ENCODE measurements around the gene FIBP. TPM values are rescaled to one million over a fixed set of nuclear protein-coding genes. Genes with fewer than 3 reads are reported as not detected.

Gene FIBP
- total and polyA plus RNA-seq, 2 experiments from 2014 or later: 200 to 201 TPM

DNA sequence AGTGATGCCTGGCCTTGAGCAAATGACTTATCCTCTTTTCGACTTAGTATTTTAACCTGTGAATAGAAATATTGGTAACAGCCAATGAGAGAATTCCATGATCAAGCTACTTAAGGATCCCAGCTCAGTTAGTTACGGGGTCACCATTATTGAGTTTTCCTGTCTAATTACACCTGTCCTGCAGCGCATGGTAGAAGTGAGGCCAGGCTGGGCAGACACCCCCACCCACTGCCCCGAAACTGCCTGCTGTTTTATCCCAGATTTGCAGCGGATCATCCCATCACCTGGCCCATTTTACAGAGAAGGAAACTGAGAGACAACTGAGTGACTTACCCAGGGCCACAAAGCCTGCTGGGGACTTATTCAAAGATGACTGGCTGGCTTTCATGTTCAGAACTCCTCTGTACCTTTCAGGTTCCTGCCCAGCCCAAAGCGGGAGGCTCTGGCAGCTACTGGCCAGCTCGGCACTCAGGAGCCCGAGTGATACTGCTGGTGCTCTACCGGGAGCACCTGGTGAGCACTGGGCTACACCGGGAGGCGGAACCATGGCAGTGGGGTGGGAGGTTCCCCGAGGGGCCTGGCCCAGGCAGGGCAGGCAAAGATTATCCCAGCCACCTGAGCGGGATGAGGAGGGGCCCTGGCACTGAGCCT lies 26.6 kb downstream of the FIBP start:
- H4K20me1 ChIP-seq (ENCODE audit: insufficient read depth): peaks cover 4% of the 10 kb centered on the region; the same call in 1 of the 2 replicates
- TF ChIP-seq EZH2 (IDR thresholded peaks at IDR 0.05; ENCODE audit: insufficient read depth, poor library complexity, severe bottlenecking): no peak
- TF ChIP-seq EZH2phosphoT487 (IDR thresholded peaks at IDR 0.05; ENCODE audit: insufficient read depth, low read depth): no peak
- H3K27me3 ChIP-seq (replicated peaks; ENCODE audit: insufficient read depth): no peaks in the 10 kb centered on the region
- H3F3A ChIP-seq (ENCODE audit: insufficient read depth): peaks cover 50% of the 10 kb centered on the region
- in situ Hi-C loops (cut with MboI): no loop called here
- no peaks in the 10 kb centered on the region for H3K9me2 ChIP-seq (ENCODE audit: insufficient read depth)
- peak overlapping the region; percentile 94 for H3K4me2 ChIP-seq (ENCODE audit: unreplicated experiment)
- H3K79me2 ChIP-seq (ENCODE audit: insufficient read depth): peaks cover 43% of the 10 kb centered on the region
- H2AFZ ChIP-seq: no peak overlapping the region
- DNase-seq: no peak
- H3K4me1 ChIP-seq (ENCODE audit: insufficient read depth): peaks cover 12% of the 10 kb centered on the region
- peak overlapping the region; percentile 90 for H3K9ac ChIP-seq
- whole genome bisulfite sequencing, 2 experiments (ENCODE audit: low coverage in 1 of 2, low lambda C conversion rate in 2 of 2, missing lambda C conversion rate in 2 of 2): 89 to 92% methylated on average over 9 to 13 of the region's 13 CpGs
- peak overlapping the region; percentile 92 for H3K4me3 ChIP-seq
- peaks cover 7% of the 10 kb centered on the region; the same call in 1 of the 2 replicates for H3K36me3 ChIP-seq (ENCODE audit: low read depth)
- H3K9me3 ChIP-seq (ENCODE audit: low read depth): no peaks in the 10 kb centered on the region
- H3K27ac ChIP-seq: peak overlapping the region; percentile 84

DNA sequence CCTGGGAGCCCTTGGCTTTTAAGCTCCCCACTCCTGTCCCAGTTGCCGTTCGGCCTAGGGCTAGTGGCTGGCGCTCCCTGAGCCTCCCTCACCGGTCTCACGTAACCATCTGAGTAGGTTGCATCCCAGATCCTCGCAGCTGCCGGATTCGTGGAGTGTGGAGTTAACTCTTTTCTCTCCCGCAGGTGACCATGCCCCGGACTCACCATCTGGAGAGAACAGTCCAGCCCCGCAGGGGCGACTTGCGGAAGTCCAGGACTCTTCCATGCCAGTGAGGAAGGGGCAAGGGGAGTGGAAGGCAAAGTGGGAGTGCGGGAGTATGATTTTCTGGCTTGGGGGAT lies 27.1 kb downstream of the FIBP start:
- WGBS, 2 experiments (ENCODE audit: low coverage in 1 of 2, low lambda C conversion rate in 2 of 2, missing lambda C conversion rate in 2 of 2): 6 to 7% methylated on average over 14 of the region's 14 CpGs
- Histone ChIP-seq H3K9ac (peak overlapping the region; percentile 90), H3K9me2 (ENCODE audit: insufficient read depth) (no peaks in the 10 kb centered on the region), H3K36me3 (ENCODE audit: low read depth) (peaks cover 11% of the 10 kb centered on the region; the same call in 1 of the 2 replicates), H2AFZ (peak overlapping the region; percentile 42), H3K9me3 (ENCODE audit: low read depth) (no peaks in the 10 kb centered on the region), H3K27me3 (replicated peaks; ENCODE audit: insufficient read depth) (no peaks in the 10 kb centered on the region), H3K27ac (peak overlapping the region; percentile 84), H3K4me3 (peak overlapping the region; percentile 92), H4K20me1 (ENCODE audit: insufficient read depth) (peaks cover 9% of the 10 kb centered on the region; the same call in 1 of the 2 replicates), H3K79me2 (ENCODE audit: insufficient read depth) (peaks cover 48% of the 10 kb centered on the region), H3K4me1 (ENCODE audit: insufficient read depth) (peaks cover 13% of the 10 kb centered on the region), H3K4me2 (ENCODE audit: unreplicated experiment) (peak overlapping the region; percentile 94), H3F3A (ENCODE audit: insufficient read depth) (peaks cover 51% of the 10 kb centered on the region)
- in situ Hi-C loops (cut with MboI): no loop called here
- DNase-seq: no peak
- TF ChIP-seq EZH2phosphoT487 (IDR thresholded peaks at IDR 0.05; ENCODE audit: insufficient read depth, low read depth) (no peak), EZH2 (IDR thresholded peaks at IDR 0.05; ENCODE audit: insufficient read depth, poor library complexity, severe bottlenecking) (no peak)

DNA sequence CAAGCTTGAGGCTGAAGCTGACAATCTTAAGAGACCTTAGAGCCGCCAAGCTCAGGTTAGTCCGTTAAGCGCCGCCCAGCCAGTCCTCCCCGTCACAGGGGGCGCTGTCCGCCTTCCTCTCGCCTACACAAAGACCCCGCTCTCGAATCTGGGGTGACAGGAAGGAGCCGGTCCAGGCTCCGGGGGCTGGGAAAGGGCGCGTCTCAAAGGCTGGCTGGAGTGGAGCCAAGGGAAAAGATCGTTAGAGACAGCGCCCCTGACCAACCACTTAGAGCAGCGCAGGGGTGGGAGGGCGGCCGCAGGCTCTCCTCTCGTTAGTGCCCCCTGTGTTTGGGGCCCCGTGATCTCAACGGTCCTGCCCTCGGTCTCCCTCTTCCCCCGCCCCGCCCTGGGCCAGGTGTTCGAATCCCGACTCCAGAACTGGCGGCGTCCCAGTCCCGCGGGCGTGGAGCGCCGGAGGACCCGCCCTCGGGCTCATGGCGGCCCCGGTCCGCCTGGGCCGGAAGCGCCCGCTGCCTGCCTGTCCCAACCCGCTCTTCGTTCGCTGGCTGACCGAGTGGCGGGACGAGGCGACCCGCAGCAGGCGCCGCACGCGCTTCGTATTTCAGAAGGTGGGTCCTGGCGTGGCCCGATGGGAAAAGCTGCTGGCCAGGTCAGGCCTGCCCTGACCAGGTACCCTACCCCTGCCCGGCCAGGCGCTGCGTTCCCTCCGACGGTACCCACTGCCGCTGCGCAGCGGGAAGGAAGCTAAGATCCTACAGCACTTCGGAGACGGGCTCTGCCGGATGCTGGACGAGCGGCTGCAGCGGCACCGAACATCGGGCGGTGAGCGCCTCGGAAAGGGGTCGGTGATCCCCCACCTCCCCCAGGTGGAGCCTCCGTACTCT lies 27.8 kb downstream of the FIBP start, which contains the start of gene MUS81:
MUS81 (plus strand) TSS at position 156 of the 887 bp plus-strand sequence; CDS start at position 477, 321 bp downstream.
- H4K20me1 ChIP-seq (ENCODE audit: insufficient read depth): peaks cover 11% of the 10 kb centered on the region; the same call in 1 of the 2 replicates
- no peak for TF ChIP-seq EZH2 (IDR thresholded peaks at IDR 0.05; ENCODE audit: insufficient read depth, poor library complexity, severe bottlenecking)
- no peak for TF ChIP-seq EZH2phosphoT487 (IDR thresholded peaks at IDR 0.05; ENCODE audit: insufficient read depth, low read depth)
- in situ Hi-C loops (cut with MboI): no loop called here
- H3K4me3 ChIP-seq: peak within 1 kb of the TSS; percentile 92
- peaks cover 17% of the 10 kb centered on the region for H3K4me1 ChIP-seq (ENCODE audit: insufficient read depth)
- DNase-seq: peak; percentile 98
- no peaks in the 10 kb centered on the region for H3K9me2 ChIP-seq (ENCODE audit: insufficient read depth)
- H3K79me2 ChIP-seq (ENCODE audit: insufficient read depth): peaks cover 55% of the 10 kb centered on the region
- H3K36me3 ChIP-seq (ENCODE audit: low read depth): peaks cover 17% of the 10 kb centered on the region; the same call in 1 of the 2 replicates
- H3K9ac ChIP-seq: peak within 1 kb of the TSS; percentile 90
- 1% methylated on average over 70 to 72 of the region's 78 CpGs for WGBS, 2 experiments (ENCODE audit: low coverage in 1 of 2, low lambda C conversion rate in 2 of 2, missing lambda C conversion rate in 2 of 2)
- no peaks in the 10 kb centered on the region for H3K9me3 ChIP-seq (ENCODE audit: low read depth)
- peaks cover 49% of the 10 kb centered on the region for H3F3A ChIP-seq (ENCODE audit: insufficient read depth)
- H3K27ac ChIP-seq: peak within 1 kb of the TSS; percentile 84
- peak within 1 kb of the TSS; percentile 67 for H2AFZ ChIP-seq
- H3K27me3 ChIP-seq (replicated peaks; ENCODE audit: insufficient read depth): no peaks in the 10 kb centered on the region
- H3K4me2 ChIP-seq (ENCODE audit: unreplicated experiment): peak within 1 kb of the TSS; percentile 94

DNA sequence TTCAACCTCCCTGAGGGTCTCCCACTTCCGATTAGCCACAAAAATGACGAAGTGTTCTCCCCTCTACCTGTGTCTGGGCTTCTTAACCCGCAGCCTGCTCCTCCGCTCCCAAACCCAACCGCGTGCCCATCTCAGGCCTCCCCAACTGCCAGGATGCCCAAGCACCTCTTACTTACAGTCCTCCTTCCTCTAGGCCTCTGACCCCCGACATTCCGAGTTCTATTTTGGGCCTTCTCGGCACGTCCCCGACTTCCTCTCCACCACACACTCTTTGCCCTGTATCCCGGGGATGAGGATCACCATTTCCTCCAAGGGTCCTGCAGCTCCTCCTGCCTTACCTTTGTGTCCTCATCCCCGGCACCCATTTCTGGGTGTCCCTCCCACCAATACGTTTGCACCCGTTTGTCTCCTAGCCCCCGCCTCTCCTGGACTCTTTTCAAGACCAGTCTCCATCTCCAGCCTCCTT lies 28.4 kb downstream of the FIBP start:
- Histone ChIP-seq H3K9me2 (ENCODE audit: insufficient read depth) (no peaks in the 10 kb centered on the region), H2AFZ (peak overlapping the region; percentile 42), H3K9ac (peak overlapping the region; percentile 90), H3K9me3 (ENCODE audit: low read depth) (no peaks in the 10 kb centered on the region), H3F3A (ENCODE audit: insufficient read depth) (peaks cover 55% of the 10 kb centered on the region), H3K27me3 (replicated peaks; ENCODE audit: insufficient read depth) (no peaks in the 10 kb centered on the region), H3K4me3 (peak overlapping the region; percentile 92), H3K36me3 (ENCODE audit: low read depth) (peaks cover 24% of the 10 kb centered on the region; the same call in 1 of the 2 replicates), H3K4me1 (ENCODE audit: insufficient read depth) (peaks cover 17% of the 10 kb centered on the region), H4K20me1 (ENCODE audit: insufficient read depth) (peaks cover 11% of the 10 kb centered on the region; the same call in 1 of the 2 replicates), H3K4me2 (ENCODE audit: unreplicated experiment) (peak overlapping the region; percentile 94), H3K79me2 (ENCODE audit: insufficient read depth) (peaks cover 61% of the 10 kb centered on the region), H3K27ac (peak overlapping the region; percentile 84)
- in situ Hi-C loops (cut with MboI): no loop called here
- 0 to 1% methylated on average over 16 of the region's 16 CpGs for WGBS, 2 experiments (ENCODE audit: low coverage in 1 of 2, low lambda C conversion rate in 2 of 2, missing lambda C conversion rate in 2 of 2)
- peak; percentile 57 for DNase-seq
- no peak for TF ChIP-seq EZH2 (IDR thresholded peaks at IDR 0.05; ENCODE audit: insufficient read depth, poor library complexity, severe bottlenecking)
- no peak for TF ChIP-seq EZH2phosphoT487 (IDR thresholded peaks at IDR 0.05; ENCODE audit: insufficient read depth, low read depth)

Data from GM23248 (cell line).